Caco-2 (cell line): ENCODE measurements around the gene DSG3. TPM values are rescaled to one million over a fixed set of nuclear protein-coding genes. Genes with fewer than 3 reads are reported as not detected.

Experiments used
- BruUV-seq: library from RNA; stranded (reverse); fragments of 400-500 nt; replicated peaks from 2 replicates; lab custom pipeline; 2021; lab: Mats Ljungman, UMichigan
- CTCF ChIA-PET: fragments of 300-600 bp; sonication (Branson Sonifier 250); formaldehyde crosslinking; loops from one replicate; lab custom pipeline; 2022; ENCODE audit warnings: antibody characterized with exemption; lab: Charles Lee
- POLR2A ChIA-PET: fragments of 300-600 bp; sonication (Branson Sonifier 250); formaldehyde crosslinking; loops from one replicate; lab custom pipeline; 2022; ENCODE audit warnings: antibody characterized with exemption; lab: Charles Lee
- DNase-seq, 2 experiments: peaks; one replicate each; pipeline versions ENCODE4 v3.0.0 to v3.0.0-alpha.2; 2020 to 2022
- H3K27me3 ChIP-seq: replicated peaks from 2 replicates; pipeline ENCODE4 v1.6.0; 2011; ENCODE audit warnings: low read length; ENCODE audit not compliant: control insufficient read depth, insufficient read depth
- H3K36me3 ChIP-seq: 2 replicates; pipeline ENCODE4 v1.5.1; 2011; ENCODE audit warnings: low read length; ENCODE audit not compliant: control insufficient read depth, insufficient read depth
- H3K4me1 ChIP-seq: fragments of 250-450 bp; sonication (Bioruptor Pico); 2 replicates; pipeline ENCODE4 v1.5.1; 2020; ENCODE audit warnings: mild to moderate bottlenecking
- H3K4me3 ChIP-seq: 2 replicates; pipeline ENCODE4 v1.5.1; 2011; ENCODE audit warnings: low read depth, mild to moderate bottlenecking, control low read depth, low read length
- H3K9me3 ChIP-seq: fragments of 250-450 bp; sonication (Bioruptor Pico); 2 replicates; pipeline ENCODE4 v1.5.1; 2020; ENCODE audit warnings: mild to moderate bottlenecking, moderate library complexity
- H3K27ac Mint-ChIP-seq: one replicate; pipeline ENCODE4 v1.8.0; 2022; ENCODE audit warnings: mixed read lengths; ENCODE audit not compliant: unreplicated experiment
- H3K27me3 Mint-ChIP-seq: one replicate; pipeline ENCODE4 v1.8.0; 2022; ENCODE audit warnings: mixed read lengths; ENCODE audit not compliant: insufficient read depth, unreplicated experiment
- H3K36me3 Mint-ChIP-seq: one replicate; pipeline ENCODE4 v1.8.0; 2022; ENCODE audit warnings: mild to moderate bottlenecking, mixed read lengths; ENCODE audit not compliant: insufficient read depth, unreplicated experiment
- H3K4me1 Mint-ChIP-seq: one replicate; pipeline ENCODE4 v1.8.0; 2022; ENCODE audit warnings: low read depth, mixed read lengths; ENCODE audit not compliant: unreplicated experiment
- H3K4me3 Mint-ChIP-seq: one replicate; pipeline ENCODE4 v1.8.0; 2022; ENCODE audit warnings: mild to moderate bottlenecking, moderate library complexity, mixed read lengths; ENCODE audit not compliant: unreplicated experiment
- H3K9me3 Mint-ChIP-seq: one replicate; pipeline ENCODE4 v1.8.0; 2022; ENCODE audit warnings: mixed read lengths; ENCODE audit not compliant: unreplicated experiment
- intact Hi-C: fragments of 100-400 bp; cut with micrococcal nuclease; formaldehyde crosslinking; loops from one replicate; pipeline ENCODE4 v1.10.0; 2022; ENCODE audit not compliant: unreplicated experiment
- total RNA-seq: library from RNA; stranded (reverse); gene quantifications from 2 replicates; pipeline ENCODE4 v1.2.3, GENCODE V29; 2022
- TF ChIP-seq, protein P1 (sequence below), 2 experiments: fragments of 200-600 bp in 1 of 2; IDR thresholded peaks; 1 replicate in 1 of 2; 2 replicates in 1 of 2; pipeline versions ENCODE4 v1.5.1 to v1.8.0; 2011 to 2022; ENCODE audit warnings: antibody characterized with exemption in 1 of 2, control low read depth in 1 of 2, inconsistent platforms in 1 of 2, low read depth in 1 of 2, low read length in 1 of 2, mild to moderate bottlenecking in 1 of 2, moderate library complexity in 1 of 2; ENCODE audit not compliant: insufficient read depth in 1 of 2, severe bottlenecking in 1 of 2, unreplicated experiment in 1 of 2

Gene DSG3
- total RNA-seq, 1 experiment from 2014 or later, result 0.14 TPM

- CTCF ChIA-PET, result no interaction called here
- POLR2A ChIA-PET, result no interaction called here
- peaks cover 6% of the 10 kb centered on the region for H3K36me3 Mint-ChIP-seq
Observed at GRCh38 chr18:31516437-31516836, 68.9 kb downstream of the DSG3 start.

DNA sequence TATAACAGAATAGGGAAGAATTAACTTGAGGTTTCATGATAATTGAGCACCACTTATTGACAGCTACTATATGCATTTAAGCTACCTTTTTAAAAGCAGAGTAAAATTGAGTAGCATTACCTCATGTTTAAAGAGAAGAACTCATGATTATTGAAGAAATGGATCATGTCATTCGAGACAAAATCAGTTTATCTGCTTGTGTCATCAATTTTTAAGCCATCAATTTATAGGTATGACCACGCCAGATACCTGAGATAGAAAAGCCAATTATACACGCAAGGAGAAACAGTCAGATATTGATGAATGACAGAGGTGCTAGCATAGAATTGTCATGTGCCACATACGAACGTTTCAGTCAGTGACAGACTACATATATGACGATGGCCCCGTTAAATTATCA lies 78.8 kb downstream of the DSG3 start:
- Histone ChIP-seq H3K36me3 (no peaks in the 10 kb centered on the region), H3K9me3 (no peaks in the 10 kb centered on the region), H3K27me3 (no peaks in the 10 kb centered on the region), H3K4me3 (no peak overlapping the region), H3K4me1 (no peaks in the 10 kb centered on the region)
- no peak overlapping the region for H3K4me3 Mint-ChIP-seq
- H3K4me1 Mint-ChIP-seq, result no peaks in the 10 kb centered on the region
- intact Hi-C loops, result no loop called here
- ChIA-PET CTCF (interaction anchor here (0.6 kb wide), 1 partner anchor 20 kb away, joined by 4 read pairs; no protein-coding TSS in a partner anchor), POLR2A (no interaction called here)
- H3K9me3 Mint-ChIP-seq, result no peaks in the 10 kb centered on the region
- no peak overlapping the region for H3K27ac Mint-ChIP-seq
- TF ChIP-seq, protein P1, sequence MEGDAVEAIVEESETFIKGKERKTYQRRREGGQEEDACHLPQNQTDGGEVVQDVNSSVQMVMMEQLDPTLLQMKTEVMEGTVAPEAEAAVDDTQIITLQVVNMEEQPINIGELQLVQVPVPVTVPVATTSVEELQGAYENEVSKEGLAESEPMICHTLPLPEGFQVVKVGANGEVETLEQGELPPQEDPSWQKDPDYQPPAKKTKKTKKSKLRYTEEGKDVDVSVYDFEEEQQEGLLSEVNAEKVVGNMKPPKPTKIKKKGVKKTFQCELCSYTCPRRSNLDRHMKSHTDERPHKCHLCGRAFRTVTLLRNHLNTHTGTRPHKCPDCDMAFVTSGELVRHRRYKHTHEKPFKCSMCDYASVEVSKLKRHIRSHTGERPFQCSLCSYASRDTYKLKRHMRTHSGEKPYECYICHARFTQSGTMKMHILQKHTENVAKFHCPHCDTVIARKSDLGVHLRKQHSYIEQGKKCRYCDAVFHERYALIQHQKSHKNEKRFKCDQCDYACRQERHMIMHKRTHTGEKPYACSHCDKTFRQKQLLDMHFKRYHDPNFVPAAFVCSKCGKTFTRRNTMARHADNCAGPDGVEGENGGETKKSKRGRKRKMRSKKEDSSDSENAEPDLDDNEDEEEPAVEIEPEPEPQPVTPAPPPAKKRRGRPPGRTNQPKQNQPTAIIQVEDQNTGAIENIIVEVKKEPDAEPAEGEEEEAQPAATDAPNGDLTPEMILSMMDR (IDR thresholded peaks at IDR 0.05; ENCODE audit: insufficient read depth in 1 of 2, low read depth in 1 of 2, low read length in 1 of 2, severe bottlenecking in 1 of 2, unreplicated experiment in 1 of 2), result no peak
- no TSS peak for BruUV-seq
- H3K27me3 Mint-ChIP-seq, result no peaks in the 10 kb centered on the region
- H3K36me3 Mint-ChIP-seq, result peaks cover 13% of the 10 kb centered on the region
- DNase-seq, result no peak

More at GRCh38 chr18:31516437-31516836, 68.9 kb downstream of the DSG3 start:
- Histone ChIP-seq H3K4me3 (no peak overlapping the region), H3K4me1 (peaks cover 26% of the 10 kb centered on the region), H3K9me3 (no peaks in the 10 kb centered on the region), H3K36me3 (no peaks in the 10 kb centered on the region), H3K27me3 (no peaks in the 10 kb centered on the region)
- no peak overlapping the region for H3K27ac Mint-ChIP-seq
- no peak overlapping the region for H3K4me3 Mint-ChIP-seq
- intact Hi-C loops, result no loop called here
- H3K4me1 Mint-ChIP-seq, result peaks cover 20% of the 10 kb centered on the region
- TF ChIP-seq, protein P1 (IDR thresholded peaks at IDR 0.05; ENCODE audit: insufficient read depth in 1 of 2, low read depth in 1 of 2, low read length in 1 of 2, severe bottlenecking in 1 of 2, unreplicated experiment in 1 of 2), result no peak
- no peaks in the 10 kb centered on the region for H3K9me3 Mint-ChIP-seq
- DNase-seq, result no peak
- no TSS peak for BruUV-seq
- no peaks in the 10 kb centered on the region for H3K27me3 Mint-ChIP-seq

Other genes with a start within 250 kb of the DSG3 start
- not detected in 2 replicates for gene DSG1, start 129.6 kb upstream of the DSG3 start, total RNA-seq
- gene DSG4, start 71.0 kb upstream of the DSG3 start, total RNA-seq, result not detected in 2 replicates
- 32.1 and 33.6 TPM in 2 replicates for gene DSG2, start 50.4 kb downstream of the DSG3 start, total RNA-seq
- gene TTR, start 144.1 kb downstream of the DSG3 start, total RNA-seq, result 102 and 139 TPM in 2 replicates
- gene B4GALT6, start 236.8 kb downstream of the DSG3 start, total RNA-seq, result 22.4 and 28.5 TPM in 2 replicates